IMR-90 (cell line): ENCODE results near the gene RAC2. TPM values are rescaled to one million over a fixed set of nuclear protein-coding genes. Genes with fewer than 3 reads are reported as not detected.

Source experiments
- ATAC-seq: fragments of 200-7000 bp; cut with Tn5 transposase; 2 replicates; pipeline ENCODE4 v1.9.1; 2020; ENCODE audit warnings: low read depth, mild to moderate bottlenecking, moderate library complexity
- BruUV-seq: library from RNA; stranded (reverse); fragments of 400-500 nt; replicated peaks from 2 replicates; lab custom pipeline; 2021; lab: Mats Ljungman, UMichigan
- CTCF ChIA-PET: fragments of 300-600 bp; formaldehyde crosslinking; extraction: SDS; loops from one replicate; lab custom pipeline; 2021; ENCODE audit warnings: antibody characterized with exemption; lab: Yijun Ruan, JAX
- POLR2A ChIA-PET: fragments of 300-600 bp; sonication (Branson Sonifier 250); formaldehyde crosslinking; loops from one replicate; lab custom pipeline; 2022; ENCODE audit warnings: antibody characterized with exemption; ENCODE audit not compliant: unreplicated experiment; lab: Charles Lee
- DNase-seq: peaks from one replicate; pipeline ENCODE4 v3.0.0; 2013
- H2AFZ ChIP-seq: replicated peaks from 2 replicates; pipeline ENCODE3; 2013; ENCODE audit warnings: low read length, mild to moderate bottlenecking; ENCODE audit not compliant: poor library complexity
- H2AK5ac ChIP-seq: 2 replicates; pipeline ENCODE4 v1.6.1; 2013; ENCODE audit warnings: low read depth, low read length, inconsistent platforms
- H2AK9ac ChIP-seq: replicated peaks from 2 replicates; pipeline ENCODE3; 2013; ENCODE audit warnings: mild to moderate bottlenecking, low read depth, low read length, moderate library complexity; ENCODE audit not compliant: poor library complexity
- H2BK120ac ChIP-seq: 2 replicates; pipeline ENCODE4 v1.6.1; 2013; ENCODE audit warnings: low read depth, low read length, inconsistent platforms
- H2BK15ac ChIP-seq: 3 replicates; pipeline ENCODE4 v1.6.1; 2013; ENCODE audit warnings: low read depth, low read length, inconsistent platforms
- H2BK20ac ChIP-seq: 2 replicates; pipeline ENCODE4 v1.6.1; 2013; ENCODE audit warnings: low read depth, mild to moderate bottlenecking, inconsistent platforms, low read length, moderate library complexity
- H2BK5ac ChIP-seq: 2 replicates; pipeline ENCODE4 v1.6.1; 2013; ENCODE audit warnings: mild to moderate bottlenecking, low read depth, low read length, inconsistent platforms; ENCODE audit not compliant: poor library complexity, severe bottlenecking
- H3K14ac ChIP-seq: replicated peaks from 2 replicates; pipeline ENCODE4 v1.6.1; 2013; ENCODE audit warnings: low read depth, low read length, inconsistent platforms
- H3K18ac ChIP-seq: 2 replicates; pipeline ENCODE4 v1.6.1; 2013; ENCODE audit warnings: low read depth, low read length, control low read depth
- H3K23ac ChIP-seq: 2 replicates; pipeline ENCODE4 v1.6.1; 2013; ENCODE audit warnings: low read depth, low read length, inconsistent platforms
- H3K27ac ChIP-seq: 2 replicates; pipeline ENCODE4 v1.5.1; 2013; ENCODE audit warnings: mild to moderate bottlenecking, control low read depth, low read length; ENCODE audit not compliant: insufficient read depth
- H3K27me3 ChIP-seq: 2 replicates; pipeline ENCODE4 v1.6.1; 2013; ENCODE audit warnings: low read length; ENCODE audit not compliant: control insufficient read depth, insufficient read depth
- H3K36me3 ChIP-seq: 2 replicates; pipeline ENCODE4 v1.6.1; 2013; ENCODE audit warnings: low read length, mixed read lengths; ENCODE audit not compliant: control insufficient read depth, insufficient read depth
- H3K4ac ChIP-seq: 2 replicates; pipeline ENCODE4 v1.6.1; 2013; ENCODE audit warnings: low read depth, low read length, inconsistent platforms
- H3K4me1 ChIP-seq: 2 replicates; pipeline ENCODE4 v1.6.1; 2013; ENCODE audit warnings: low read length, mixed read lengths; ENCODE audit not compliant: control insufficient read depth, insufficient read depth
- H3K4me2 ChIP-seq: 2 replicates; pipeline ENCODE4 v1.6.1; 2013; ENCODE audit warnings: low read depth, mild to moderate bottlenecking, control low read depth, low read length, moderate library complexity
- H3K4me3 ChIP-seq: 2 replicates; pipeline ENCODE4 v1.5.1; 2013; ENCODE audit warnings: low read depth, mild to moderate bottlenecking, control low read depth, low read length, moderate library complexity; ENCODE audit not compliant: insufficient read depth
- H3K56ac ChIP-seq: 2 replicates; pipeline ENCODE4 v1.6.1; 2013; ENCODE audit warnings: low read length, inconsistent platforms; ENCODE audit not compliant: insufficient read depth; ENCODE audit errors: extremely low read depth
- H3K79me1 ChIP-seq, 2 experiments: 2 replicates each; pipeline ENCODE4 v1.6.1; 2013; ENCODE audit warnings: low read length in 2 of 2, inconsistent platforms in 1 of 2, low read depth in 1 of 2
- H3K9ac ChIP-seq: 2 replicates; pipeline ENCODE4 v1.6.1; 2013; ENCODE audit warnings: low read depth, low read length, control low read depth
- H3K9me1 ChIP-seq: 2 replicates; pipeline ENCODE4 v1.6.1; 2013; ENCODE audit warnings: low read length, inconsistent platforms; ENCODE audit not compliant: insufficient read depth
- H3K9me3 ChIP-seq: 2 replicates; pipeline ENCODE4 v1.6.1; 2013; ENCODE audit warnings: low read length; ENCODE audit not compliant: control insufficient read depth, insufficient read depth
- H4K20me1 ChIP-seq: 2 replicates; pipeline ENCODE4 v1.6.1; 2013; ENCODE audit warnings: low read length, inconsistent platforms; ENCODE audit not compliant: insufficient read depth
- H4K5ac ChIP-seq: 2 replicates; pipeline ENCODE4 v1.6.1; 2013; ENCODE audit warnings: mild to moderate bottlenecking, low read depth, low read length, control low read depth
- H4K8ac ChIP-seq, 2 experiments: 2 replicates each; pipeline ENCODE4 v1.6.1; 2013; ENCODE audit warnings: low read depth in 2 of 2, low read length in 2 of 2, control low read depth in 1 of 2, inconsistent platforms in 1 of 2
- H4K91ac ChIP-seq: 2 replicates; pipeline ENCODE4 v1.6.1; 2013; ENCODE audit warnings: low read depth, low read length, inconsistent platforms; ENCODE audit not compliant: insufficient read depth
- CEBPB ChIP-seq: IDR thresholded peaks from 2 replicates; pipeline ENCODE4 v1.6.1; 2012; ENCODE audit warnings: low read depth, low read length, improper control_type of control experiment
- CHD1 ChIP-seq: IDR thresholded peaks from 2 replicates; pipeline ENCODE4 v1.6.1; 2012; ENCODE audit warnings: low read depth, low read length, improper control_type of control experiment
- MAFK ChIP-seq: IDR thresholded peaks from 2 replicates; pipeline ENCODE4 v1.6.1; 2012; ENCODE audit warnings: low read depth, low read length, improper control_type of control experiment
- MAZ ChIP-seq: IDR thresholded peaks from 2 replicates; pipeline ENCODE4 v1.6.1; 2012; ENCODE audit warnings: low read depth, mild to moderate bottlenecking, low read length, improper control_type of control experiment, moderate library complexity, borderline replicate concordance
- NFE2L2 ChIP-seq: fragments of 150-350 bp; IDR thresholded peaks from 2 replicates; pipeline ENCODE4 v1.6.1; 2016; ENCODE audit warnings: low read depth, mild to moderate bottlenecking, low read length
- POLR2A ChIP-seq: IDR thresholded peaks from 2 replicates; pipeline ENCODE4 v1.6.1; 2012; ENCODE audit warnings: mild to moderate bottlenecking, low read depth, low read length
- RCOR1 ChIP-seq: IDR thresholded peaks from 2 replicates; pipeline ENCODE4 v1.6.1; 2012; ENCODE audit warnings: mild to moderate bottlenecking, low read length, improper control_type of control experiment; ENCODE audit not compliant: insufficient replicate concordance
- RFX5 ChIP-seq: IDR thresholded peaks from 2 replicates; pipeline ENCODE4 v1.8.0; 2012; ENCODE audit warnings: low read depth, mild to moderate bottlenecking, low read length, moderate library complexity
- WGBS, 2 experiments: methylation state at CpG; one replicate each; pipeline versions ENCODE4 v1.1.5 to v1.1.7; 2013; ENCODE audit warnings: missing lambda C conversion rate in 2 of 2; ENCODE audit not compliant: insufficient read length in 1 of 2; ENCODE audit errors: extremely low coverage in 2 of 2; 5-methylcytosine and 5-hydroxymethylcytosine counted together
- dilution Hi-C: fragments of 300-500 bp; cut with HindIII; formaldehyde crosslinking; loops from one replicate; pipeline ENCODE4 v1.14.3; 2018; ENCODE audit warnings: low sequenced_read_pairs; ENCODE audit not compliant: unreplicated experiment
- in situ Hi-C: fragments of 300-500 bp; cut with MboI; formaldehyde crosslinking; loops from 3 replicates; pipeline ENCODE4 v1.14.3; 2019; ENCODE audit warnings: low sequenced_read_pairs, inconsistent platforms, mixed read lengths
- intact Hi-C: fragments of 100-400 bp; cut with micrococcal nuclease; formaldehyde crosslinking; loops from 2 replicates; pipeline ENCODE4 v1.10.0; 2022
- polyA plus RNA-seq, 3 experiments: library from polyadenylated mRNA; depleted of rRNA; stranded (reverse); fragments of >200 nt; gene quantifications; 2 replicates each; pipeline ENCODE4 v1.2.3, GENCODE V29; 2012; ENCODE audit warnings: low replicate concordance in 1 of 3
- total RNA-seq: library from RNA; depleted of rRNA; stranded (reverse); fragments of >200 nt; gene quantifications from 2 replicates; pipeline ENCODE4 v1.2.3, GENCODE V29; 2012
- TF ChIP-seq, protein P1 (sequence below): conservative IDR thresholded peaks from 2 replicates; pipeline ENCODE4 v1.5.1; 2012; ENCODE audit warnings: mild to moderate bottlenecking, low read depth, low read length, improper control_type of control experiment
- TF ChIP-seq, protein P2 (sequence below): fragments of 150-350 bp; IDR thresholded peaks from 2 replicates; pipeline ENCODE4 v1.6.1; 2017; ENCODE audit warnings: mild to moderate bottlenecking, antibody characterized with exemption, low read length, low read depth

Gene RAC2
- total and polyA plus RNA-seq, 2 of the 4 experiments (the other 2 are of a cell fraction), result 10.0 to 72.3 TPM

- no peak overlapping the region for H2BK20ac ChIP-seq
- H3K4ac ChIP-seq, result no peak overlapping the region
- no peak overlapping the region for H3K23ac ChIP-seq
- BruUV-seq, result no TSS peak
- H4K5ac ChIP-seq, result no peak overlapping the region
- no peak overlapping the region for H2BK5ac ChIP-seq
- peaks cover 6% of the 10 kb centered on the region; the same call in 1 of the 2 replicates for H3K27me3 ChIP-seq
- H3K79me1 ChIP-seq, result no peaks in the 10 kb centered on the region
- dilution Hi-C loops (no loop called here), intact Hi-C loops (no loop called here), in situ Hi-C loops (no loop called here)
- H3K4me3 ChIP-seq, result no peak overlapping the region
- POLR2A ChIA-PET, result no interaction called here
- H4K8ac ChIP-seq, result no peak overlapping the region
- no peak overlapping the region for H2AFZ ChIP-seq
- H3K9me1 ChIP-seq, result no peaks in the 10 kb centered on the region
- no peaks in the 10 kb centered on the region for H4K20me1 ChIP-seq
- H3K18ac ChIP-seq, result no peak overlapping the region
- H3K9ac ChIP-seq, result no peak overlapping the region
- no peaks in the 10 kb centered on the region for H3K9me3 ChIP-seq
- no peak overlapping the region for H2AK5ac ChIP-seq
- H3K27ac ChIP-seq, result no peak overlapping the region
- DNase-seq (peak; percentile 54), ATAC-seq (no peak)
- H3K56ac ChIP-seq, result no peak overlapping the region
- CTCF ChIA-PET, result no interaction called here
- no peaks in the 10 kb centered on the region for H3K36me3 ChIP-seq
- no peak overlapping the region for H3K14ac ChIP-seq
- no peak overlapping the region for H3K4me2 ChIP-seq
- H2AK9ac ChIP-seq, result no peak overlapping the region
- TF ChIP-seq, protein P1, sequence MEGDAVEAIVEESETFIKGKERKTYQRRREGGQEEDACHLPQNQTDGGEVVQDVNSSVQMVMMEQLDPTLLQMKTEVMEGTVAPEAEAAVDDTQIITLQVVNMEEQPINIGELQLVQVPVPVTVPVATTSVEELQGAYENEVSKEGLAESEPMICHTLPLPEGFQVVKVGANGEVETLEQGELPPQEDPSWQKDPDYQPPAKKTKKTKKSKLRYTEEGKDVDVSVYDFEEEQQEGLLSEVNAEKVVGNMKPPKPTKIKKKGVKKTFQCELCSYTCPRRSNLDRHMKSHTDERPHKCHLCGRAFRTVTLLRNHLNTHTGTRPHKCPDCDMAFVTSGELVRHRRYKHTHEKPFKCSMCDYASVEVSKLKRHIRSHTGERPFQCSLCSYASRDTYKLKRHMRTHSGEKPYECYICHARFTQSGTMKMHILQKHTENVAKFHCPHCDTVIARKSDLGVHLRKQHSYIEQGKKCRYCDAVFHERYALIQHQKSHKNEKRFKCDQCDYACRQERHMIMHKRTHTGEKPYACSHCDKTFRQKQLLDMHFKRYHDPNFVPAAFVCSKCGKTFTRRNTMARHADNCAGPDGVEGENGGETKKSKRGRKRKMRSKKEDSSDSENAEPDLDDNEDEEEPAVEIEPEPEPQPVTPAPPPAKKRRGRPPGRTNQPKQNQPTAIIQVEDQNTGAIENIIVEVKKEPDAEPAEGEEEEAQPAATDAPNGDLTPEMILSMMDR, result no peak
- TF ChIP-seq MAFK, result no peak
- TF ChIP-seq CHD1, result no peak
- TF ChIP-seq RCOR1, result no peak
- TF ChIP-seq NFE2L2, result no peak
- TF ChIP-seq MAZ, result no peak
- no peak for TF ChIP-seq POLR2A
- no peak for TF ChIP-seq RFX5
- TF ChIP-seq, protein P2, sequence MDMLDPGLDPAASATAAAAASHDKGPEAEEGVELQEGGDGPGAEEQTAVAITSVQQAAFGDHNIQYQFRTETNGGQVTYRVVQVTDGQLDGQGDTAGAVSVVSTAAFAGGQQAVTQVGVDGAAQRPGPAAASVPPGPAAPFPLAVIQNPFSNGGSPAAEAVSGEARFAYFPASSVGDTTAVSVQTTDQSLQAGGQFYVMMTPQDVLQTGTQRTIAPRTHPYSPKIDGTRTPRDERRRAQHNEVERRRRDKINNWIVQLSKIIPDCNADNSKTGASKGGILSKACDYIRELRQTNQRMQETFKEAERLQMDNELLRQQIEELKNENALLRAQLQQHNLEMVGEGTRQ, result no peak
- no peak for TF ChIP-seq CEBPB
- H4K91ac ChIP-seq, result no peak overlapping the region
- no peak overlapping the region; the same call in 2 of the 3 replicates for H2BK15ac ChIP-seq
- no peak overlapping the region for H2BK120ac ChIP-seq
- WGBS, 2 experiments, result no CpG with 5 or more reads among the region's 5 CpGs
- H3K4me1 ChIP-seq, result peaks cover 7% of the 10 kb centered on the region
Measured at GRCh38 chr22:37254867-37255233, 10.8 kb upstream of the RAC2 start.
